Right lobe of liver (tissue), 6 donors: ENCODE measurements around the gene NCMAP. TPM values are rescaled to one million over a fixed set of nuclear protein-coding genes. Genes with fewer than 3 reads are reported as not detected.
A peak's percentile ranks its signal among the peaks of the same experiment; 100 is the strongest.

Experiments used
- ATAC-seq, 4 donors: fragments of 200-7000 bp; cut with Tn5 transposase; one replicate each; pipeline ENCODE4 v1.9.1; 2020; ENCODE audit warnings: mild to moderate bottlenecking in 4 of 4, moderate library complexity in 4 of 4
- DNase-seq, 3 donors: peaks; one replicate each; pipeline ENCODE4 v3.0.0-alpha.2; 2020
- H3K27ac ChIP-seq, 3 donors: fragments of 200-600 bp; one replicate each; pipeline ENCODE4 v1.8.0; 2022
- H3K27me3 ChIP-seq, 2 donors: fragments of 200-600 bp; one replicate each; pipeline ENCODE4 v1.8.0; 2022
- H3K36me3 ChIP-seq, 4 donors: fragments of 200-600 bp; sonication (generic) in 1 of 4; one replicate each; pipeline versions ENCODE4 v1.5.1 to v1.8.0; 2017 to 2022; ENCODE audit warnings: control low read depth in 1 of 4
- H3K4me1 ChIP-seq, 4 donors: fragments of 200-600 bp; sonication (generic) in 1 of 4; one replicate each; pipeline versions ENCODE4 v1.5.1 to v1.8.0; 2017 to 2022; ENCODE audit warnings: control low read depth in 1 of 4
- H3K4me3 ChIP-seq, 3 donors: fragments of 200-600 bp; one replicate each; pipeline ENCODE4 v1.8.0; 2022
- H3K9me3 ChIP-seq, 4 donors: fragments of 200-600 bp; sonication (generic) in 1 of 4; one replicate each; pipeline versions ENCODE4 v1.5.1 to v1.8.0; 2017 to 2022; ENCODE audit warnings: control low read depth in 1 of 4
- POLR2A ChIP-seq: fragments of 450-650 bp; IDR thresholded peaks from one replicate; pipeline ENCODE4 v1.6.1; 2017; ENCODE audit warnings: antibody characterized with exemption, mild to moderate bottlenecking
- WGBS: methylation state at CpG from one replicate; pipeline ENCODE4 v1.1.6; 2018; ENCODE audit warnings: low coverage, low lambda C conversion rate; ENCODE audit not compliant: insufficient coverage; ENCODE audit errors: missing lambda C conversion rate; 5-methylcytosine and 5-hydroxymethylcytosine counted together
- intact Hi-C, 2 donors: fragments of 100-400 bp; cut with DNase I; formaldehyde crosslinking; loops; one replicate each; pipeline versions ENCODE4 v1.11.2 to v1.14.1; 2022
- total RNA-seq, 6 experiments: library from RNA; depleted of rRNA in 2 of 6; stranded (reverse); fragments of >200 nt in 2 of 6; fragmentation: NEBNext Ultra II Directional in 3 of 6; extraction: Animal tissue kit (Norgen Biotek cat#: 25700) in 3 of 6; gene quantifications; one replicate each; pipeline versions ENCODE4 v1.1.0 to v1.2.4, GENCODE V29; 2016 to 2023
- TF ChIP-seq, protein P1 (sequence below), 4 donors: fragments of 200-600 bp in 3 of 4; fragments of 450-650 bp in 1 of 4; IDR thresholded peaks; one replicate each; pipeline versions ENCODE4 v1.5.1 to v1.8.0; 2016 to 2022; ENCODE audit warnings: antibody characterized with exemption in 4 of 4, mild to moderate bottlenecking in 2 of 4
- donor health status: DM: no; HTN: yes; CAD: no.
- donor health status: DM: no; HTN: no; CAD: no.
- donor health status: DM: no; HTN: no; CAD: no.
- donor health status: DM: no; HTN: yes; CAD: no.
- donor health status: DM: no; HTN: yes; CAD: no.

NCMAP gene
- total RNA-seq, 6 experiments from 2014 or later: 0.81 to 2.6 (median 0.99) TPM

DNA sequence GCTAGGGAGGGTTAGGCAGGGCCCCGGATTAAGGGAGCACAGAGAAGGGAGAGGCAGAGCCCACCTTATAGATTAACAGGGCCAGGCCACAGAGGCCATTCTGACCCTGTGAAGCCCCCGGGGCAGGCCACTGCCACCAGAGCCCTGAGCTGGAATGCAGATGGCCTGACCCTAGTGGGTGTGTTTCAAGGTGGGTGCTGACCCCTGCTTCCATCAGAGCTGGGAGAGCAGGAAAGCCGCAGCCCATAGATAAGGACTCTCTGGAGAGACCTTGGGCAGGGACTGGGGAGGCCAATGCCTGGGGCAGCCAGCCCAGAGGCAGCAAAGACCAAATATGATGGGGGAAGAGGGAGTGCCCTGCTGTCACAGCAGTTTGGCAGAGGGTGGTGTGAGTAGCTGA, 35.9 kb downstream of the NCMAP start:
- Histone ChIP-seq H3K9me3 (no peaks in the 10 kb centered on the region), H3K4me1 (peaks cover 0 to 6% (median 2%) of the 10 kb centered on the region in 4 donors), H3K4me3 (no peak overlapping the region), H3K27ac (no peak overlapping the region), H3K36me3 (no peaks in the 10 kb centered on the region), H3K27me3 (no peaks in the 10 kb centered on the region)
- no peak for ATAC-seq
- no peak for TF ChIP-seq POLR2A
- TF ChIP-seq, protein P1, sequence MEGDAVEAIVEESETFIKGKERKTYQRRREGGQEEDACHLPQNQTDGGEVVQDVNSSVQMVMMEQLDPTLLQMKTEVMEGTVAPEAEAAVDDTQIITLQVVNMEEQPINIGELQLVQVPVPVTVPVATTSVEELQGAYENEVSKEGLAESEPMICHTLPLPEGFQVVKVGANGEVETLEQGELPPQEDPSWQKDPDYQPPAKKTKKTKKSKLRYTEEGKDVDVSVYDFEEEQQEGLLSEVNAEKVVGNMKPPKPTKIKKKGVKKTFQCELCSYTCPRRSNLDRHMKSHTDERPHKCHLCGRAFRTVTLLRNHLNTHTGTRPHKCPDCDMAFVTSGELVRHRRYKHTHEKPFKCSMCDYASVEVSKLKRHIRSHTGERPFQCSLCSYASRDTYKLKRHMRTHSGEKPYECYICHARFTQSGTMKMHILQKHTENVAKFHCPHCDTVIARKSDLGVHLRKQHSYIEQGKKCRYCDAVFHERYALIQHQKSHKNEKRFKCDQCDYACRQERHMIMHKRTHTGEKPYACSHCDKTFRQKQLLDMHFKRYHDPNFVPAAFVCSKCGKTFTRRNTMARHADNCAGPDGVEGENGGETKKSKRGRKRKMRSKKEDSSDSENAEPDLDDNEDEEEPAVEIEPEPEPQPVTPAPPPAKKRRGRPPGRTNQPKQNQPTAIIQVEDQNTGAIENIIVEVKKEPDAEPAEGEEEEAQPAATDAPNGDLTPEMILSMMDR (IDR thresholded peaks at IDR 0.05): no peak
- peak in 1 of 3 donors; percentile 19 for DNase-seq
- intact Hi-C loops: no loop called here
- 50% methylated on average over 1 of the region's 3 CpGs for WGBS

DNA sequence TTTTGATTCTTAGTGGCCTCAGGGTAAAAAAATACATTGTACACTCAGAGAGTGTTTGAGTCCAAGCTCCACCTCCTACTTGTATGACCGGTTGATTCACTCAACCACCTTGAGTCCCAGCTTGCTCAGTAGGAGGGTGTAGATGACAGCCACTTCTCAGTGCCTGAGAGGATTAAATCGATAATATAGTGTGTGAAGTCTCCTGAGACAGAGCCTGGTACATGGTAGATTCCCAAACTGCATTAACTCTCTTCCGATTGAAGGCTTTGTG, 38.4 kb downstream of the NCMAP start:
- Histone ChIP-seq H3K4me3 (no peak overlapping the region), H3K27ac (no peak overlapping the region), H3K27me3 (no peaks in the 10 kb centered on the region), H3K9me3 (no peaks in the 10 kb centered on the region), H3K4me1 (no peaks in the 10 kb centered on the region), H3K36me3 (no peaks in the 10 kb centered on the region)
- ATAC-seq (no peak), DNase-seq (peak in 1 of 3 donors; percentile 2)
- 100% methylated on average over 3 of the region's 3 CpGs for WGBS
- intact Hi-C loops: no loop called here
- TF ChIP-seq POLR2A: no peak
- TF ChIP-seq, protein P1 (IDR thresholded peaks at IDR 0.05): no peak

DNA sequence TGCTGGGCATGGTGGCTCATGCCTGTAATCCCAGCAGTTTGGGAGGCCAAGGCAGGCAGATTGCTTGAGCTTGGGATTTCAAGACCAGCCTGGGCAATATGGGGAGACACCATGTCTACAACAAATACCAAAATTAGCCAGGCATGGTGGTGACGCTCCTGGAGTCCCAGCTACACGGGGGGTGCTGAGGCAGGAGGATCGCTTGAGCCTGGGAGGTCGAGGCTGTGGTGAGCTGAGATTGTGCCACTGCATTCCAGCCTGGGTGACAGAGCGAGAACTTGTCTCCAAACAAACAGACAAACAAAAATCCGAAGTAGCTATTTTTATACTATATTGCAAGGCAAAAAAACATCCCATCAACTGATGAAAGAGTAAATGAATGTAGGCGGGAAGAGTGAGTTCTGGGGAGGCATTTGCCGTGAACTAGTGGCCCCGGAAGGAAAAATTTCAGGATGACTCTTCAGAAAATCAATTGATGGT, 40.6 kb downstream of the NCMAP start:
- intact Hi-C loops: no loop called here
- H3K27me3 ChIP-seq: no peaks in the 10 kb centered on the region
- DNase-seq (peak in 1 of 3 donors; percentile 23), ATAC-seq (no peak)
- no peaks in the 10 kb centered on the region for H3K9me3 ChIP-seq
- 85% methylated on average over 7 of the region's 9 CpGs for WGBS
- no peak overlapping the region for H3K4me3 ChIP-seq
- no peaks in the 10 kb centered on the region for H3K36me3 ChIP-seq
- no peaks in the 10 kb centered on the region for H3K4me1 ChIP-seq
- H3K27ac ChIP-seq: no peak overlapping the region
- TF ChIP-seq, protein P1 (IDR thresholded peaks at IDR 0.05): no peak
- TF ChIP-seq POLR2A: no peak

DNA sequence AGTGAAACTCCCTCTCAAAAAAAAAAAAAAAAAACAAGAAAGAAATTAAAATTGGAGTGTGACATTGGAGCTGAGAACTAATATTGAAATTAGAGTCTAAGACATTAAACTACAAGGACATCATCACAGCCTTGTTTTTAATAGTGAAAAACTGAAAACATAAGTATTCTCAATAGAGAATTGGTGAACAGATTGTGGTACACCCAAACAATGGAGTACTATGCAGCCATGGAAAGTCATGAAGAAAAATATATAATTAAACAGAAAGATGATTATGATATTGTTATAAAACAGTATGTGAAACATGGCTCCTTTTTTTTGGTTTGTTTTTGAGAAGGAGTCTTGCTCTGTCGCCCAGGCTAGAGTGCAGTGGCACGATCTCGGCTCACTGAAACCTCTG, 43.4 kb downstream of the NCMAP start:
- no peak for ATAC-seq
- Histone ChIP-seq H3K36me3 (no peaks in the 10 kb centered on the region), H3K9me3 (no peaks in the 10 kb centered on the region), H3K4me1 (no peaks in the 10 kb centered on the region), H3K27me3 (no peaks in the 10 kb centered on the region), H3K27ac (no peak overlapping the region), H3K4me3 (no peak overlapping the region)
- no peak for DNase-seq
- 89% methylated on average over 3 of the region's 3 CpGs for WGBS
- TF ChIP-seq POLR2A: no peak
- TF ChIP-seq, protein P1 (IDR thresholded peaks at IDR 0.05): no peak
- intact Hi-C loops: no loop called here

DNA sequence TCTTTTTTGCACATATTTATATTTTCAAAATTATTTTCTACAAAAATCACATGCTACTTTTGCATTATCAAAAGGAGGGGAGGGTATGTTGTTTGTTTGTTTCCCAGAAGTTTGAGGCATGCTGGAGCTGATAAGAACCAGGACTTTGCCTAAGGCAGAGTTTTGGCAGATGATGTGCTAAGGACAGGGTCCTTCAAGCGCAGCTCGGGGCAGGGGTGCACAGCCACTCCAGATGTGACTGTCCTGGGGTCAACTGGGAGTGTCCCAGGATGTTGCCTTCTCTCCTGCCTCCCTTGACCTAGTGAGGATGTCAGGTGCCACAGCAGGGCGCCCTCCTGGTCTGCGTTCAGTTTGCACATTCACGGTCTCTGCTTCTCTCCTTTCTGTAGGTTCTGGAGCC, 44.7 kb downstream of the NCMAP start:
- Histone ChIP-seq H3K4me1 (peaks cover 0 to 5% (median 2%) of the 10 kb centered on the region in 4 donors), H3K27me3 (no peaks in the 10 kb centered on the region), H3K9me3 (no peaks in the 10 kb centered on the region), H3K27ac (no peak overlapping the region), H3K4me3 (no peak overlapping the region), H3K36me3 (no peaks in the 10 kb centered on the region)
- ATAC-seq: no peak
- intact Hi-C loops: no loop called here
- WGBS: no CpG with 5 or more reads among the region's 5 CpGs
- no peak for DNase-seq
- TF ChIP-seq, protein P1 (IDR thresholded peaks at IDR 0.05): no peak
- no peak for TF ChIP-seq POLR2A
